ENCODE data around the gene RPL10A.
"Not testable (repeated sequence)": the region's sequence is repeated elsewhere in the genome, so short reads cannot be mapped to it uniquely, and the experiment has no call there.

RPL10A gene

DNA sequence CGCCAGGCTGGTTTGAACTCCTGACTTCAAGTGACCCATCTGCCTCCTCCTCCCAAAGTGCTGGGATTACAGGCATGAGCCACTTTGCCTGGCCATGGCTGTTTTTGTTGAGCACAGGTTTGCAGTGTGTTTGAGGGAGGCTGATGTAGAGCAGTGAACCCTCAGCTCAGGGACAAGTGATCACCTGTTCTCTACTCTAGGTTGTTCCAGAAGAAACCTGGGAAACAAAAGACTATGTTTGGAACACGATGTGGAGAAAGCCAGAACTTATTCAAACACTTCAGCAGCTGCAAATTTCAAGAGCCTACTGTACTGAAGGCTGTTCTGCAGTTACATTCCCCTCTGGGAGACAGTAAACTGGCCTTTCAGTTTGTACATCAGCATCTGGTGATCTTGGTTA lies 39.8 kb downstream of the RPL10A start:
- no peak for DNase-seq (ENCODE audit: extremely low read depth in 1 of 2, low read depth in 1 of 2)

- no peak for DNase-seq (ENCODE audit: extremely low read depth in 1 of 2, low read depth in 1 of 2)
Observed at GRCh38 chr6:35508542-35508941, 40.3 kb downstream of the RPL10A start.

GRCh38 chr6:35510916-35511561 lies 42.8 kb downstream of the RPL10A start:
- DNase-seq (ENCODE audit: extremely low read depth in 1 of 2, low read depth in 1 of 2) = no peak

DNA sequence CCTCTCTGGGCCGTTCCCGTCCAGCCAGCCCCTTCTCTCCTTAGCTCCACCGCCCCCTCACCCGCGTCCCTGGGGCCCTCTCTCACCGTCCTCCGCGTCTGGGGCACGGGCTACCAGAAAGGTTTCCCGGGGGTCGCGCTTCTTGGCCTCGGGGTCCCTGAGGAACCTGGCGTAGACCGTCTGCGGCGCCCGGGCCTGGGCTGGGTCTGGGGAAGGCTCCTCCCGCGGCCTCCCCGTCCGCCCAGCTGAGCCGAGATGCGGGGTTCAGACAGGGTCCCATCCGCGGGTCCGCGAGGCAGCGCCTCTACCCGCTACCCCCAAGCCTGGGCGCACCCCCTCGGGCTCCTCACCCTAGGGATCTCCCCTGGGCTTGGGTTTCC lies 43.4 kb downstream of the RPL10A start:
- DNase-seq (ENCODE audit: extremely low read depth in 1 of 2, low read depth in 1 of 2) = no peak

- DNase-seq (ENCODE audit: extremely low read depth in 1 of 2, low read depth in 1 of 2) = no peak
Observed at GRCh38 chr6:35512006-35512405, 43.8 kb downstream of the RPL10A start.

DNA sequence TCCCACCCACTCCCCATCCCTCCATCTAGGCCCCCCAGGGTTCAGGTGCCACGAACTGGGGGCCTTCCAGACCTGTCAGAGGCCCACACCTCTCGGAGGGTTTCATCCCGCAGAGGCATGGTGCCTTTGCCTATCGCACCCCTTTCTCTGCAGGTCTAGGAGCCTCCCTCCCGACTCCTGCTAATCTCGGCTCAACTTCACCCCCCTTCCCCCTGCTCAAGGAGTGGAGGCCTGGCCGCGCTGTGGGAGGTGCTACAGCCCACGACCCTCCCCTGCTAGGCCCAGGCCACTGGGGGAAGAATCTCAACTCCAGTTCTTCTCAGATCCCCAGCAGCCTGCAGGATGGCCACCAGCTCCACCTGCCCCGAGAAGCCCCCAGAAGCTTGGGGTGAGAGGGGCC lies 44.5 kb downstream of the RPL10A start, which contains the start of gene TULP1:
TULP1 (minus strand) TSS at position 157 of the 400 bp plus-strand sequence; CDS start at position 119, 38 bp downstream.
- no peak for DNase-seq (ENCODE audit: extremely low read depth in 1 of 2, low read depth in 1 of 2)

GRCh38 chr6:35514587-35514986 lies 46.4 kb downstream of the RPL10A start:
- DNase-seq (ENCODE audit: extremely low read depth in 1 of 2, low read depth in 1 of 2) = no peak

GRCh38 chr6:35515939-35516338 lies 47.7 kb downstream of the RPL10A start:
- DNase-seq (ENCODE audit: extremely low read depth in 1 of 2, low read depth in 1 of 2) = not testable (repeated sequence)

DNA sequence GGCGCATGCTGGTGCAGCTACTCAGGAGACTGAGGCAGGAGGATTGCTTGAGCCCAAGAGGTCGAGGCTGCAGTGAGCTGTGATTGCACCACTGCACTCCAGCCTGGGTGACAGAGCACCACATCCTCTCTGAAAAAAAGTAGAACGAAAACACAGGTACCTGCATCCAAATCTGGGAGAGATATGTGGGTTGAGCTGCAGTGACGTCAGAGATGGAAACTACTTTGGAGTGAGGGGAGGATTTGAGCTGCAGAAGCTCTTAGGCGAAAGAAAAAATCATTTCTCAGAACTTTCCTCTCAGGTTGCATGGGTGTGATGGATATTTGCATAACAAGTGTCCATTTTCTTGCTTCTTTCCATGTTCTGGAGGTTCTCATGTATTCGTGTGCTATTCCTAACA lies 48.5 kb downstream of the RPL10A start:
- no peak for DNase-seq (ENCODE audit: extremely low read depth in 1 of 2, low read depth in 1 of 2)

DNA sequence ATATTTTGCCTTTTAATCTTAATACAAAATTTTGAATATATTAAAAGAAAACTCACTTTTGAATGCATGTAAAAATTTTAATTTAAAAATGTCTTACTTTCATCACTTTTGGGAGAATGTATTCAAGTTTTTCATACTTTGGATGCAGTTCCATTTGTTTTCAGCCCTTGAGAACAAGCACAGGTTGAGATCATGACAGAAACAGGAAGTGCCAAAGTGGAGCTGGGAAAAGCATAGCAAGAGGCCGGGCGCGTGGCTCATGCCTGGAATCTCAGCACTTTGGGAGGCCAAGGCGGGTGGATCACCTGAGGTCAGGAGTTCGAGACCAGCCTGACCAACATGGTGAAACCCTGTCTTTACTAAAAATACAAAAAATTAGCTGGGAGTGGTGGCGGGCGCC lies 49.8 kb downstream of the RPL10A start:
- not testable (repeated sequence) for DNase-seq (ENCODE audit: extremely low read depth in 1 of 2, low read depth in 1 of 2)

DNA sequence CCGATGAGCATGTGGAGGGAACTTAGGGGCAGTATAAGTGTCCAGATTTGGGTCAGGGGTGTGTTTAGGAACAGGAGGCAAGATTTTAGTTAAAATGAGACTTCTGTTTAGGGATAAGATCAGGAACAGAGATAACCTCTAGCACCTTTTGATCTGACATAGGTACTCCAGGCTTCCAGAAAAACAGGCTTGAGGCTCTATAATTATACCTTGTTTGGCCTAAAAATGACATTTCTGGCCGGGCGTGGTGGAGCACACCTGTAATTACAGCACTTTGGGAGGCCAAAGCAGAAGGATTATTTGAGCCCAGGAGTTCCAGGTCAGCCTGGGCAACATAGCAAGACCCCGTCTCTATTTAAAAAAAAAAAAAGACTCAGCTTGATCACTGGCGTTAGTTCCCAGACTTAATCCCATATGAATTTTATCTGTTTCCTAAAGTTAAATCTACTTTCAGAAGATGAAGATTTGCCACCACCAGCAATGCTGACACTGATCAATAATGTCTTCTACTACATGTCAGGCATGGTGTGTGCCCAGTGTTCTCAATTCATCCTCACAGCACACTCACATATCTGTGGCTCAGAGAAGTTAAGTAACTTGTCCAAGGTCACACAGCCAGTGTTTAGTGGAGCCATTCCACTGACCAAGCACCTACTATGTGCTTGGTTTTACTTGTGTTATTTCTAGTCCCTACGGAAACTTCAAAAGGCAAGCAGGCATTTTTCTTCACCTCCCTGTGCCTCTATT lies 50.5 kb downstream of the RPL10A start:
- no peak for DNase-seq (ENCODE audit: extremely low read depth in 1 of 2, low read depth in 1 of 2)

GRCh38 chr6:35519313-35520015 lies 51.3 kb downstream of the RPL10A start:
- no peak for DNase-seq (ENCODE audit: extremely low read depth in 1 of 2, low read depth in 1 of 2)

All from activated CD8-positive, alpha-beta memory T cell treated with anti-CD3 and anti-CD28 coated beads for 1 hour (primary cell).